Measurements from ENCODE around the gene PTPRD. TPM values are rescaled to one million over a fixed set of nuclear protein-coding genes. Genes with fewer than 3 reads are reported as not detected.

The PTPRD gene
- total RNA-seq, 4 donors from 2014 or later: 0.78 to 11.7 (median 1.6) TPM

GRCh38 chr9:9893837-9894236 lies 719.0 kb downstream of the PTPRD start:
- TF ChIP-seq, protein P1, sequence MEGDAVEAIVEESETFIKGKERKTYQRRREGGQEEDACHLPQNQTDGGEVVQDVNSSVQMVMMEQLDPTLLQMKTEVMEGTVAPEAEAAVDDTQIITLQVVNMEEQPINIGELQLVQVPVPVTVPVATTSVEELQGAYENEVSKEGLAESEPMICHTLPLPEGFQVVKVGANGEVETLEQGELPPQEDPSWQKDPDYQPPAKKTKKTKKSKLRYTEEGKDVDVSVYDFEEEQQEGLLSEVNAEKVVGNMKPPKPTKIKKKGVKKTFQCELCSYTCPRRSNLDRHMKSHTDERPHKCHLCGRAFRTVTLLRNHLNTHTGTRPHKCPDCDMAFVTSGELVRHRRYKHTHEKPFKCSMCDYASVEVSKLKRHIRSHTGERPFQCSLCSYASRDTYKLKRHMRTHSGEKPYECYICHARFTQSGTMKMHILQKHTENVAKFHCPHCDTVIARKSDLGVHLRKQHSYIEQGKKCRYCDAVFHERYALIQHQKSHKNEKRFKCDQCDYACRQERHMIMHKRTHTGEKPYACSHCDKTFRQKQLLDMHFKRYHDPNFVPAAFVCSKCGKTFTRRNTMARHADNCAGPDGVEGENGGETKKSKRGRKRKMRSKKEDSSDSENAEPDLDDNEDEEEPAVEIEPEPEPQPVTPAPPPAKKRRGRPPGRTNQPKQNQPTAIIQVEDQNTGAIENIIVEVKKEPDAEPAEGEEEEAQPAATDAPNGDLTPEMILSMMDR (IDR thresholded peaks at IDR 0.05 in 4 of 5, conservative IDR thresholded peaks at IDR 0.05 in 1 of 5): no peak
- no peak for TF ChIP-seq POLR2A (IDR thresholded peaks at IDR 0.05)
- DNase-seq (no peak), ATAC-seq (no peak)
- Histone ChIP-seq H3K4me3 (no peak overlapping the region), H3K27ac (no peak overlapping the region), H3K36me3 (no peaks in the 10 kb centered on the region), H3K27me3 (no peaks in the 10 kb centered on the region), H3K9me3 (no peaks in the 10 kb centered on the region), H3K4me1 (no peaks in the 10 kb centered on the region)
- in situ Hi-C loops (cut with MboI; ENCODE audit: low sequenced_read_pairs in 4 of 4) (no loop called here), intact Hi-C loops (cut with DNase I; ENCODE audit: low total_unique reads) (no loop called here)

DNA sequence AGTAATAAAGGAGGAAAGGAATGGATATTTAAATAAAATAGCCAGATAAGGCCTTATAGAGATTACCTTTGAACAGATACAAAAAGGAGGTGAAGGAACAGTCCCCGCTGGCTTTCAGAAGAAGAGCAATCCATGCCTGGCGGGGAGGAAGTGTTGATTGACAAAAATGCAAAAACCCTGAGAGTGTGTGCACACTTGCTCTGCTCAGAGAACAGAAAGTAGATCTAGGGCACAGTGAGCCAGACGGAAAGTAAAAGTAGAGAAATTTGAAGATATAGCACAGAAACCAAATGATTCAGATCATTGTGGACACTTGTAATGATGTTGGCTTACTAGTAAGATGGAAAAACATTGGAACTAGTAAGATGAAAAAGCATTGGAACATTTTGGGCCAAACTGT lies 720.6 kb downstream of the PTPRD start:
- Histone ChIP-seq H3K27ac (no peak overlapping the region), H3K4me1 (no peaks in the 10 kb centered on the region), H3K27me3 (no peaks in the 10 kb centered on the region), H3K9me3 (no peaks in the 10 kb centered on the region), H3K36me3 (no peaks in the 10 kb centered on the region), H3K4me3 (no peak overlapping the region)
- intact Hi-C loops (cut with DNase I; ENCODE audit: low total_unique reads): no loop called here
- no peak for TF ChIP-seq POLR2A (IDR thresholded peaks at IDR 0.05)
- TF ChIP-seq, protein P1 (IDR thresholded peaks at IDR 0.05 in 4 of 5, conservative IDR thresholded peaks at IDR 0.05 in 1 of 5): no peak
- DNase-seq (no peak), ATAC-seq (no peak)
- in situ Hi-C loops (cut with MboI; ENCODE audit: low sequenced_read_pairs in 4 of 4): no loop called here

GRCh38 chr9:9881692-9882091 lies 731.1 kb downstream of the PTPRD start:
- no peaks in the 10 kb centered on the region for H3K9me3 ChIP-seq
- no peak for TF ChIP-seq POLR2A (IDR thresholded peaks at IDR 0.05)
- TF ChIP-seq, protein P1 (IDR thresholded peaks at IDR 0.05 in 4 of 5, conservative IDR thresholded peaks at IDR 0.05 in 1 of 5): no peak
- no peaks in the 10 kb centered on the region for H3K4me1 ChIP-seq
- intact Hi-C loops (cut with DNase I; ENCODE audit: low total_unique reads) (no loop called here), in situ Hi-C loops (cut with MboI; ENCODE audit: low sequenced_read_pairs in 4 of 4) (no loop called here)
- no peak overlapping the region for H3K27ac ChIP-seq
- H3K4me3 ChIP-seq: no peak overlapping the region
- ATAC-seq: no peak
- H3K36me3 ChIP-seq: no peaks in the 10 kb centered on the region
- H3K27me3 ChIP-seq: no peaks in the 10 kb centered on the region
- DNase-seq: no peak

GRCh38 chr9:9874270-9874669 lies 738.5 kb downstream of the PTPRD start:
- Histone ChIP-seq H3K4me3 (no peak overlapping the region), H3K9me3 (no peaks in the 10 kb centered on the region), H3K4me1 (no peaks in the 10 kb centered on the region), H3K27me3 (no peaks in the 10 kb centered on the region), H3K27ac (no peak overlapping the region), H3K36me3 (no peaks in the 10 kb centered on the region)
- TF ChIP-seq, protein P1 (IDR thresholded peaks at IDR 0.05 in 4 of 5, conservative IDR thresholded peaks at IDR 0.05 in 1 of 5): no peak
- TF ChIP-seq POLR2A (IDR thresholded peaks at IDR 0.05): no peak
- in situ Hi-C loops (cut with MboI; ENCODE audit: low sequenced_read_pairs in 4 of 4): no loop called here
- DNase-seq (no peak), ATAC-seq (no peak)
- intact Hi-C loops (cut with DNase I; ENCODE audit: low total_unique reads): no loop called here

GRCh38 chr9:9862235-9862810 lies 750.5 kb downstream of the PTPRD start:
- ATAC-seq (no peak), DNase-seq (no peak)
- Histone ChIP-seq H3K27me3 (no peaks in the 10 kb centered on the region), H3K36me3 (no peaks in the 10 kb centered on the region), H3K4me1 (no peaks in the 10 kb centered on the region), H3K9me3 (no peaks in the 10 kb centered on the region), H3K4me3 (no peak overlapping the region), H3K27ac (no peak overlapping the region)
- in situ Hi-C loops (cut with MboI; ENCODE audit: low sequenced_read_pairs in 4 of 4): no loop called here
- intact Hi-C loops (cut with DNase I; ENCODE audit: low total_unique reads): no loop called here
- TF ChIP-seq, protein P1 (IDR thresholded peaks at IDR 0.05 in 4 of 5, conservative IDR thresholded peaks at IDR 0.05 in 1 of 5): no peak
- TF ChIP-seq POLR2A (IDR thresholded peaks at IDR 0.05): no peak
